Measurements from ENCODE around the gene SMIM3. TPM values are rescaled to one million over a fixed set of nuclear protein-coding genes. Genes with fewer than 3 reads are reported as not detected.

The SMIM3 gene
- polyA plus RNA-seq, 1 donor from 2014 or later: 3.7 TPM

GRCh38 chr5:150786876-150787275, 8.3 kb downstream of the SMIM3 start:
- Histone ChIP-seq H3K79me2 (replicated peaks; ENCODE audit: insufficient read depth, low read length) (no peaks in the 10 kb centered on the region), H3K4me2 (ENCODE audit: low read length) (no peak overlapping the region), H4K20me1 (ENCODE audit: insufficient read depth) (no peaks in the 10 kb centered on the region), H3F3A (ENCODE audit: insufficient read depth, low read length, poor library complexity, severe bottlenecking) (no peaks in the 10 kb centered on the region), H3K9ac (ENCODE audit: low read length) (no peak overlapping the region), H3K4me3 (ENCODE audit: low read length) (no peak overlapping the region), H3K9me3 (ENCODE audit: low read length) (no peaks in the 10 kb centered on the region), H3K27ac (ENCODE audit: low read length) (no peak overlapping the region), H3K27me3 (ENCODE audit: insufficient read depth, low read depth, low read length) (no peaks in the 10 kb centered on the region), H2AFZ (ENCODE audit: low read depth, low read length) (no peak overlapping the region), H3K9me2 (ENCODE audit: insufficient read depth, low read length) (no peaks in the 10 kb centered on the region), H3K36me3 (ENCODE audit: insufficient read depth, low read length) (no peaks in the 10 kb centered on the region)
- no peak for TF ChIP-seq MXI1 (conservative IDR thresholded peaks at IDR 0.05; ENCODE audit: poor library complexity, severe bottlenecking)
- no peak for TF ChIP-seq EZH2 (IDR thresholded peaks at IDR 0.05; ENCODE audit: borderline replicate concordance, insufficient read depth, low read length, poor library complexity, severe bottlenecking)
- TF ChIP-seq POLR2AphosphoS5 (IDR thresholded peaks at IDR 0.05): no peak
- no peak for TF ChIP-seq SMC3 (conservative IDR thresholded peaks at IDR 0.05; ENCODE audit: poor library complexity)
- no peak for TF ChIP-seq TAF1 (IDR thresholded peaks at IDR 0.05; ENCODE audit: low read depth)
- TF ChIP-seq, protein P1, sequence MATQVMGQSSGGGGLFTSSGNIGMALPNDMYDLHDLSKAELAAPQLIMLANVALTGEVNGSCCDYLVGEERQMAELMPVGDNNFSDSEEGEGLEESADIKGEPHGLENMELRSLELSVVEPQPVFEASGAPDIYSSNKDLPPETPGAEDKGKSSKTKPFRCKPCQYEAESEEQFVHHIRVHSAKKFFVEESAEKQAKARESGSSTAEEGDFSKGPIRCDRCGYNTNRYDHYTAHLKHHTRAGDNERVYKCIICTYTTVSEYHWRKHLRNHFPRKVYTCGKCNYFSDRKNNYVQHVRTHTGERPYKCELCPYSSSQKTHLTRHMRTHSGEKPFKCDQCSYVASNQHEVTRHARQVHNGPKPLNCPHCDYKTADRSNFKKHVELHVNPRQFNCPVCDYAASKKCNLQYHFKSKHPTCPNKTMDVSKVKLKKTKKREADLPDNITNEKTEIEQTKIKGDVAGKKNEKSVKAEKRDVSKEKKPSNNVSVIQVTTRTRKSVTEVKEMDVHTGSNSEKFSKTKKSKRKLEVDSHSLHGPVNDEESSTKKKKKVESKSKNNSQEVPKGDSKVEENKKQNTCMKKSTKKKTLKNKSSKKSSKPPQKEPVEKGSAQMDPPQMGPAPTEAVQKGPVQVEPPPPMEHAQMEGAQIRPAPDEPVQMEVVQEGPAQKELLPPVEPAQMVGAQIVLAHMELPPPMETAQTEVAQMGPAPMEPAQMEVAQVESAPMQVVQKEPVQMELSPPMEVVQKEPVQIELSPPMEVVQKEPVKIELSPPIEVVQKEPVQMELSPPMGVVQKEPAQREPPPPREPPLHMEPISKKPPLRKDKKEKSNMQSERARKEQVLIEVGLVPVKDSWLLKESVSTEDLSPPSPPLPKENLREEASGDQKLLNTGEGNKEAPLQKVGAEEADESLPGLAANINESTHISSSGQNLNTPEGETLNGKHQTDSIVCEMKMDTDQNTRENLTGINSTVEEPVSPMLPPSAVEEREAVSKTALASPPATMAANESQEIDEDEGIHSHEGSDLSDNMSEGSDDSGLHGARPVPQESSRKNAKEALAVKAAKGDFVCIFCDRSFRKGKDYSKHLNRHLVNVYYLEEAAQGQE (IDR thresholded peaks at IDR 0.05; ENCODE audit: borderline replicate concordance): no peak
- no peak for TF ChIP-seq RAD21 (conservative IDR thresholded peaks at IDR 0.05)
- no peak for TF ChIP-seq CTCF (IDR thresholded peaks at IDR 0.05; ENCODE audit: poor library complexity, severe bottlenecking)
- no peak for TF ChIP-seq EP300 (conservative IDR thresholded peaks at IDR 0.05; ENCODE audit: poor library complexity, severe bottlenecking)

- Histone ChIP-seq H3F3A (ENCODE audit: insufficient read depth, low read length, poor library complexity, severe bottlenecking) (no peaks in the 10 kb centered on the region), H3K4me3 (ENCODE audit: low read length) (no peak overlapping the region), H3K79me2 (replicated peaks; ENCODE audit: insufficient read depth, low read length) (no peaks in the 10 kb centered on the region), H3K27ac (ENCODE audit: low read length) (no peak overlapping the region), H3K4me2 (ENCODE audit: low read length) (no peak overlapping the region), H3K27me3 (ENCODE audit: insufficient read depth, low read depth, low read length) (no peaks in the 10 kb centered on the region), H3K9me2 (ENCODE audit: insufficient read depth, low read length) (no peaks in the 10 kb centered on the region), H3K9me3 (ENCODE audit: low read length) (no peaks in the 10 kb centered on the region), H4K20me1 (ENCODE audit: insufficient read depth) (no peaks in the 10 kb centered on the region), H3K36me3 (ENCODE audit: insufficient read depth, low read length) (no peaks in the 10 kb centered on the region), H3K9ac (ENCODE audit: low read length) (no peak overlapping the region), H2AFZ (ENCODE audit: low read depth, low read length) (no peak overlapping the region)
- TF ChIP-seq CTCF (IDR thresholded peaks at IDR 0.05; ENCODE audit: poor library complexity, severe bottlenecking): no peak
- TF ChIP-seq MXI1 (conservative IDR thresholded peaks at IDR 0.05; ENCODE audit: poor library complexity, severe bottlenecking): no peak
These were observed 9.1 kb downstream of the SMIM3 start for GRCh38 chr5:150787656-150788055.

Measured in neural cell (in vitro differentiated cells).